ENCODE measurements around the gene BATF3. TPM values are rescaled to one million over a fixed set of nuclear protein-coding genes. Genes with fewer than 3 reads are reported as not detected.
"Not testable (repeated sequence)": the region's sequence is repeated elsewhere in the genome, so short reads cannot be mapped to it uniquely, and the experiment has no call there.

The BATF3 gene
- total RNA-seq, 1 donor = 3.0 TPM

DNA sequence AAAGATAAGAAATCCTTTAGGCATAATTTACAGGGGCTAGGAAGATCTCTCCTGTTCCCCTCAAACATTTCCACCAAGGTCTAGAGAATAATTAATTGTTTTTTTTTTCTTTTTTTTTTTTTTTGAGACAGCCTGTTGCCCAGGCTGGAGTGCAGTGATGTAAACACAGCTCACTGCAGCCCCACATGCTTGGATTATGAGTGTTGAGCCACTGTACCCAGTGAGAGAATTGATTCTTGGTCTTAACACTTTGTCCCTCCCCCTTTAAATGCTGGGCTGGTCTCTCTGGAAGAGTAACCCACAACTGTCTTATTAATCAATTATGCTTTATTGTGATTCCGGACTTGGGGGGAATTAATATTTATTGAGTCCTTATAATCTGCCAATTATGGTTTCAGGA lies 57.7 kb downstream of the BATF3 start:
- DNase-seq (ENCODE audit: low read depth) = no peak
- TF ChIP-seq, protein P1, sequence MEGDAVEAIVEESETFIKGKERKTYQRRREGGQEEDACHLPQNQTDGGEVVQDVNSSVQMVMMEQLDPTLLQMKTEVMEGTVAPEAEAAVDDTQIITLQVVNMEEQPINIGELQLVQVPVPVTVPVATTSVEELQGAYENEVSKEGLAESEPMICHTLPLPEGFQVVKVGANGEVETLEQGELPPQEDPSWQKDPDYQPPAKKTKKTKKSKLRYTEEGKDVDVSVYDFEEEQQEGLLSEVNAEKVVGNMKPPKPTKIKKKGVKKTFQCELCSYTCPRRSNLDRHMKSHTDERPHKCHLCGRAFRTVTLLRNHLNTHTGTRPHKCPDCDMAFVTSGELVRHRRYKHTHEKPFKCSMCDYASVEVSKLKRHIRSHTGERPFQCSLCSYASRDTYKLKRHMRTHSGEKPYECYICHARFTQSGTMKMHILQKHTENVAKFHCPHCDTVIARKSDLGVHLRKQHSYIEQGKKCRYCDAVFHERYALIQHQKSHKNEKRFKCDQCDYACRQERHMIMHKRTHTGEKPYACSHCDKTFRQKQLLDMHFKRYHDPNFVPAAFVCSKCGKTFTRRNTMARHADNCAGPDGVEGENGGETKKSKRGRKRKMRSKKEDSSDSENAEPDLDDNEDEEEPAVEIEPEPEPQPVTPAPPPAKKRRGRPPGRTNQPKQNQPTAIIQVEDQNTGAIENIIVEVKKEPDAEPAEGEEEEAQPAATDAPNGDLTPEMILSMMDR (IDR thresholded peaks at IDR 0.05; ENCODE audit: insufficient read depth, low read depth, low read length) = no peak
- H3K4me3 ChIP-seq (ENCODE audit: low read depth, low read length) = no peak overlapping the region

DNA sequence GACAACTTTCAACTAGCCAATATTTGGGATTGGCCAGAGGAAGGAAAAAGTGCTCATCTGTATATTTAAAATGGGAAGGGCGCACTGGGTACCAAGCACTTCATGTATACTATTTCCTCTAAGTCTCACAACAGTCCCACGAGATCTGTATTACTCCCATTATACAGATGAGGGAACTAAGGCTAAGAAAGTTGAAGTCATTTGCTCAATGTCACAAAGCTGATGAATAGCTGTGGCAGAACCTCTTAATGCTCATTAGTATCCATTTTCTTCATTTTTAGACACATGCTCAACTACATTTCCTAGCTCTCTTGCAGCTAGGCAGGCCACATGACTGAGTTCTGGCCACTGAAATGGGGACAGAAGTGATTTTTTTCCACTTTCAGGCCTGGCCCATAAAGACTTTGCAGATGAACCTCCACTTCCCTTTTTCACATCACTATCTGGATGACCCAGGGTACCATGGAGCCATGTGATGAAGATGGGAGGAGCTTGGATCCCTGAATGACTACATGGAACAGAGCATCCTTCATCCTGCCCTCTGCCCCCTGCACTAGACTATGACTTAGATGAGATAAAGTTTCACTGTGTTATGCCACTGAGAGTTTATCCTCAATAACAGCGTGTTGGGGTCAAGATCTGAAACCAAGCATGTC lies 59.3 kb downstream of the BATF3 start:
- H3K4me3 ChIP-seq (ENCODE audit: low read depth, low read length) = no peak overlapping the region
- TF ChIP-seq, protein P1 (IDR thresholded peaks at IDR 0.05; ENCODE audit: insufficient read depth, low read depth, low read length) = no peak
- DNase-seq (ENCODE audit: low read depth) = no peak

DNA sequence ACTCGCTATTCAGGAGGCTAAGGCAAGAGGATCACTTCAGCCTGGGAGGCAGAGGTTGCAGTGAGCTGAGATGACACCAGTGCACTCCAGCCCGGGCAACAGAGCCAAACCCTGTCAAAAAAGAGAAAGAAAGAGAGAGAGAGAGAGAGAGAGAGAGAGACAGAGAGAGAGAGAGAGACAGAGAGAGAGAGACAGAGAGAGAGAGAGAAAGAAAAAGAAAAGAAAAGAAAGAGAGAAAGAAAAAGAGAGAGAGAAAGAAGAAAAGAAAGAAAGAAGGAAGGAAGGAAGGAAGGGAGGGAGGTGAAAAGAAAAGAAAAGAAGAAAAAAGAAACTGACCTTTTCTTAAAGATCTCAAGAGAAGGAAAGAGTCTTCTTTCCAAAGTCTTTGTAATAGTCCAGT lies 60.1 kb downstream of the BATF3 start:
- not testable (repeated sequence) for H3K4me3 ChIP-seq (ENCODE audit: low read depth, low read length)

DNA sequence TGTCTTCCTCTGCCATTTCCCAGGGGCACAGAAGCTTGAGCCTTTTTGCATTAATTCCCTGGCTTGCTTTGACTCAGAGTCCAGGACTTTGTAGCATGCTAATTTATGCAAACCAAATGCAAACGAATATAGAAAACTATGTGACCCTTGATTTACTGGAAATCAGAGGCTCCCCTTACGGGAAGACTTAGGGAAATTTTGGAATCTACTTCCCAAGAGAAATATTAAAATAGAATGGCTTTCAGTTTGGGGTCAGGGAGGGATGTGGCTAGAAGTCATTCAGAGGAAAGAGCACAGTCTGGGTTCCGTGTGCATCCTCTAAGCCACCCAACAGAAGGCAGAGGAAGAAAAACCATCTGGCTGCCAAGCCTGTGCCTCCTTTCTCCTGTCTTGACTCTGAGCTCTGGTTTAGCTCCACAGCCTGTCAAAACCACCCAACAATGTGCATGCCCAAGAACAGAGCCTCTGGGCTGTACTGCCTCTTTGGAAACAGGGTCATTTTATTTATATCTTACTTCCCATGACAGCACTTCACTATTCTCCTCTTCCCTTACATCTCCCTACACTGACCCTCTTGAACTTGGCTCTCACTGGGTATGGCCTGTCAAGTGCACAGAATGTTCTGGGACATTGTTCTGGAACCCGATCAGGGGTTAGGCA lies 61.0 kb downstream of the BATF3 start:
- no peak overlapping the region for H3K4me3 ChIP-seq (ENCODE audit: low read depth, low read length)
- peak; percentile 69 for DNase-seq (ENCODE audit: low read depth)
- TF ChIP-seq, protein P1 (IDR thresholded peaks at IDR 0.05; ENCODE audit: insufficient read depth, low read depth, low read length) = no peak

More for the DNA sequence above, 60.1 kb downstream of the BATF3 start:
- not testable (repeated sequence) for DNase-seq (ENCODE audit: low read depth)

DNA sequence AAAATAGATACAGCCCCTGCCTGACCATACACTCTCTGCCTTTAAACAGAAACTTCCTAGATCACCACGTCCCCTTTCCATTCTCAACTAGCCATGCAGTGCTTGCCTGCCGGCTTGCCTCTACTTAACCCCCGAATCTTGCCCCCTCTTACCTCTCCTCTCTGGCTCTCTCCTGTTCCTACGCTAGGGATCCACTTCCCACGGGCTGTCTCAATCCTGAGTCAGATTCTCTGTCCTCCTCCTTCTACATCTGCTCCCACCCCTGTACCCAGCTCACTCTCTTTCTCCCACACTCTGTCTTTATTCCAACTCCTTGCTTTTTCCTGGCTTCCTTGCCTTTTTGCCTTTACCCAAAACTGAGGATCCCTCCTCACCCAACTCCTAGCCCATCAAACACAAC lies 61.7 kb downstream of the BATF3 start:
- DNase-seq (ENCODE audit: low read depth) = peak; percentile 53
- TF ChIP-seq, protein P1 (IDR thresholded peaks at IDR 0.05; ENCODE audit: insufficient read depth, low read depth, low read length) = no peak
- peak overlapping the region; percentile 26 for H3K4me3 ChIP-seq (ENCODE audit: low read depth, low read length)

Other genes with a start within 250 kb of the BATF3 start
- 12.9 and 20.3 TPM in 2 replicates for gene ATF3, start 91.1 kb downstream of the BATF3 start, total RNA-seq
- 36.7 and 42.3 TPM in 2 replicates for gene NSL1, start 91.9 kb upstream of the BATF3 start, total RNA-seq
- gene TATDN3, start 92.1 kb upstream of the BATF3 start, total RNA-seq = 10.6 and 15.5 TPM in 2 replicates
- gene SPATA45, start 147.8 kb upstream of the BATF3 start, total RNA-seq = 0.43 TPM in 1 of 2 replicates, not detected in the other
- gene FLVCR1, start 158.4 kb upstream of the BATF3 start, total RNA-seq = 9.0 and 15.1 TPM in 2 replicates

Measured in fibroblast of villous mesenchyme (primary cell).